MM.1S (cell line): Measurements from ENCODE around the gene PTPRN2.

Source experiments
- DNase-seq: peaks from one replicate; pipeline ENCODE4 v3.0.0-alpha.2; 2015
- H2AFZ ChIP-seq: fragments of 300-600 bp; sonication (generic); 2 replicates; pipeline ENCODE4 v1.6.0; 2016; ENCODE audit warnings: antibody characterized with exemption, low read length
- H3F3A ChIP-seq: fragments of 300-600 bp; sonication (generic); 2 replicates; pipeline ENCODE4 v1.6.1; 2016; ENCODE audit warnings: mild to moderate bottlenecking, antibody characterized with exemption, low read length, moderate library complexity, mixed read lengths; ENCODE audit not compliant: insufficient read depth
- H3K27ac ChIP-seq: fragments of 300-600 bp; sonication (generic); 2 replicates; pipeline ENCODE4 v1.5.1; 2016; ENCODE audit warnings: mild to moderate bottlenecking, low read length
- H3K27me3 ChIP-seq: fragments of 300-600 bp; sonication (generic); replicated peaks from 2 replicates; pipeline ENCODE4 v1.6.0; 2016; ENCODE audit warnings: low read length; ENCODE audit not compliant: insufficient read depth
- H3K36me3 ChIP-seq: fragments of 300-600 bp; sonication (generic); replicated peaks from 2 replicates; pipeline ENCODE4 v1.6.1; 2016; ENCODE audit warnings: mild to moderate bottlenecking, low read length, mixed read lengths; ENCODE audit not compliant: insufficient read depth
- H3K4me1 ChIP-seq: fragments of 300-600 bp; sonication (generic); 2 replicates; pipeline ENCODE4 v1.6.1; 2016; ENCODE audit warnings: low read length, mixed read lengths
- H3K4me2 ChIP-seq: fragments of 300-600 bp; sonication (generic); 2 replicates; pipeline ENCODE4 v1.6.0; 2016; ENCODE audit warnings: low read depth, low read length
- H3K4me3 ChIP-seq: fragments of 300-600 bp; sonication (generic); 2 replicates; pipeline ENCODE4 v1.5.1; 2016; ENCODE audit warnings: low read length, mixed read lengths
- H3K79me2 ChIP-seq: fragments of 300-600 bp; sonication (generic); 2 replicates; pipeline ENCODE4 v1.6.1; 2016; ENCODE audit warnings: mixed run types, low read length, mixed read lengths
- H3K9ac ChIP-seq: fragments of 300-600 bp; sonication (generic); 2 replicates; pipeline ENCODE4 v1.6.1; 2016; ENCODE audit warnings: low read length, mixed read lengths
- H3K9me2 ChIP-seq: fragments of 300-600 bp; sonication (generic); replicated peaks from 2 replicates; pipeline ENCODE4 v1.6.1; 2016; ENCODE audit warnings: mild to moderate bottlenecking, low read length, mixed read lengths; ENCODE audit not compliant: insufficient read depth
- H3K9me3 ChIP-seq: fragments of 300-600 bp; sonication (generic); replicated peaks from 2 replicates; pipeline ENCODE4 v1.6.1; 2016; ENCODE audit warnings: mild to moderate bottlenecking, low read length, mixed read lengths; ENCODE audit not compliant: insufficient read depth
- H4K20me1 ChIP-seq: fragments of 300-600 bp; sonication (generic); 2 replicates; pipeline ENCODE4 v1.6.1; 2016; ENCODE audit warnings: mild to moderate bottlenecking, low read length, moderate library complexity, mixed read lengths; ENCODE audit not compliant: insufficient read depth
- CTCF ChIP-seq: fragments of 300-600 bp; sonication (generic); IDR thresholded peaks from 2 replicates; pipeline ENCODE4 v1.5.1; 2016; ENCODE audit warnings: antibody characterized with exemption, low read length, mixed read lengths
- EZH2 ChIP-seq: fragments of 300-600 bp; sonication (generic); optimal IDR thresholded peaks from 2 replicates; pipeline ENCODE3; 2017; ENCODE audit warnings: low read depth, mild to moderate bottlenecking, antibody characterized with exemption, low read length, mixed read lengths
- EZH2phosphoT487 ChIP-seq: fragments of 300-600 bp; sonication (generic); IDR thresholded peaks from 2 replicates; pipeline ENCODE4 v1.6.1; 2018; ENCODE audit warnings: antibody characterized with exemption, low read length

PTPRN2 gene

GRCh38 chr7:157821959-157822687 lies 765.5 kb downstream of the PTPRN2 start:
- Histone ChIP-seq H3K79me2 (no peaks in the 10 kb centered on the region), H3K9me2 (no peaks in the 10 kb centered on the region), H4K20me1 (no peaks in the 10 kb centered on the region), H3K4me3 (no peak overlapping the region), H3K4me1 (no peaks in the 10 kb centered on the region), H3K36me3 (no peaks in the 10 kb centered on the region), H3K27ac (no peak overlapping the region), H3K4me2 (no peak overlapping the region), H3K9me3 (no peaks in the 10 kb centered on the region), H2AFZ (no peak overlapping the region), H3F3A (no peaks in the 10 kb centered on the region), H3K27me3 (peaks cover 10% of the 10 kb centered on the region), H3K9ac (no peak overlapping the region)
- DNase-seq = no peak
- TF ChIP-seq EZH2 = no peak
- no peak for TF ChIP-seq CTCF
- TF ChIP-seq EZH2phosphoT487 = no peak

GRCh38 chr7:157820796-157821195 lies 766.8 kb downstream of the PTPRN2 start:
- no peak overlapping the region for H3K9ac ChIP-seq
- no peaks in the 10 kb centered on the region for H3K36me3 ChIP-seq
- H3K4me1 ChIP-seq = no peaks in the 10 kb centered on the region
- no peak overlapping the region for H3K27ac ChIP-seq
- no peaks in the 10 kb centered on the region for H3K9me3 ChIP-seq
- H3F3A ChIP-seq = no peaks in the 10 kb centered on the region
- TF ChIP-seq CTCF = no peak
- TF ChIP-seq EZH2phosphoT487 = no peak
- TF ChIP-seq EZH2 = no peak
- H3K9me2 ChIP-seq = no peaks in the 10 kb centered on the region
- H3K4me2 ChIP-seq = no peak overlapping the region
- H3K27me3 ChIP-seq = peaks cover 22% of the 10 kb centered on the region
- H3K79me2 ChIP-seq = no peaks in the 10 kb centered on the region
- no peaks in the 10 kb centered on the region for H4K20me1 ChIP-seq
- no peak for DNase-seq
- no peak overlapping the region for H2AFZ ChIP-seq
- H3K4me3 ChIP-seq = no peak overlapping the region

GRCh38 chr7:157819455-157819807 lies 768.2 kb downstream of the PTPRN2 start:
- no peak for TF ChIP-seq CTCF
- no peak for TF ChIP-seq EZH2
- no peak for TF ChIP-seq EZH2phosphoT487
- Histone ChIP-seq H3K27ac (no peak overlapping the region), H4K20me1 (no peaks in the 10 kb centered on the region), H3K79me2 (no peaks in the 10 kb centered on the region), H3K27me3 (peaks cover 30% of the 10 kb centered on the region), H3K4me1 (no peaks in the 10 kb centered on the region), H3K9me2 (no peaks in the 10 kb centered on the region), H3K4me2 (no peak overlapping the region), H3K36me3 (no peaks in the 10 kb centered on the region), H3K9me3 (no peaks in the 10 kb centered on the region), H3K4me3 (no peak overlapping the region), H2AFZ (no peak overlapping the region), H3F3A (no peaks in the 10 kb centered on the region), H3K9ac (no peak overlapping the region)
- no peak for DNase-seq
